Neutrophil (primary cell): Measurements from ENCODE around the gene NHERF1.

Experiments used
- H3K27ac ChIP-seq: fragments of 200-600 bp; sonication (generic); 2 replicates; pipeline ENCODE4 v1.5.1; 2016; ENCODE audit warnings: mild to moderate bottlenecking, moderate library complexity
- H3K27me3 ChIP-seq: fragments of 200-600 bp; sonication (generic); 2 replicates; pipeline ENCODE4 v1.6.0; 2016; ENCODE audit warnings: mild to moderate bottlenecking
- H3K36me3 ChIP-seq: fragments of 200-600 bp; sonication (generic); 2 replicates; pipeline ENCODE4 v1.5.1; 2017
- H3K4me1 ChIP-seq, 2 experiments: fragments of 200-600 bp in 1 of 2; sonication (generic) in 1 of 2; 1 replicate in 1 of 2; 2 replicates in 1 of 2; pipeline versions ENCODE4 v1.5.1 to v1.6.1; 2013 to 2016; ENCODE audit warnings: low read depth in 1 of 2, low read length in 1 of 2, mild to moderate bottlenecking in 1 of 2, moderate library complexity in 1 of 2; ENCODE audit not compliant: control insufficient read depth in 1 of 2, insufficient read depth in 1 of 2
- H3K4me3 ChIP-seq, 2 experiments: fragments of 200-600 bp in 1 of 2; sonication (generic) in 1 of 2; 1 replicate in 1 of 2; 2 replicates in 1 of 2; pipeline ENCODE4 v1.5.1; 2013 to 2016; ENCODE audit warnings: low read depth in 1 of 2, low read length in 1 of 2, mild to moderate bottlenecking in 1 of 2, moderate library complexity in 1 of 2
- H3K9me3 ChIP-seq: fragments of 200-600 bp; sonication (generic); 2 replicates; pipeline ENCODE4 v1.5.1; 2016
- TF ChIP-seq, protein P1 (sequence below): fragments of 200-600 bp; sonication (generic); IDR thresholded peaks from 2 replicates; pipeline ENCODE4 v1.5.1; 2016; ENCODE audit warnings: antibody characterized with exemption

The NHERF1 gene

GRCh38 chr17:74720506-74720905 is 27.9 kb upstream of the NHERF1 start:
- no peaks in the 10 kb centered on the region for H3K36me3 ChIP-seq
- TF ChIP-seq, protein P1, sequence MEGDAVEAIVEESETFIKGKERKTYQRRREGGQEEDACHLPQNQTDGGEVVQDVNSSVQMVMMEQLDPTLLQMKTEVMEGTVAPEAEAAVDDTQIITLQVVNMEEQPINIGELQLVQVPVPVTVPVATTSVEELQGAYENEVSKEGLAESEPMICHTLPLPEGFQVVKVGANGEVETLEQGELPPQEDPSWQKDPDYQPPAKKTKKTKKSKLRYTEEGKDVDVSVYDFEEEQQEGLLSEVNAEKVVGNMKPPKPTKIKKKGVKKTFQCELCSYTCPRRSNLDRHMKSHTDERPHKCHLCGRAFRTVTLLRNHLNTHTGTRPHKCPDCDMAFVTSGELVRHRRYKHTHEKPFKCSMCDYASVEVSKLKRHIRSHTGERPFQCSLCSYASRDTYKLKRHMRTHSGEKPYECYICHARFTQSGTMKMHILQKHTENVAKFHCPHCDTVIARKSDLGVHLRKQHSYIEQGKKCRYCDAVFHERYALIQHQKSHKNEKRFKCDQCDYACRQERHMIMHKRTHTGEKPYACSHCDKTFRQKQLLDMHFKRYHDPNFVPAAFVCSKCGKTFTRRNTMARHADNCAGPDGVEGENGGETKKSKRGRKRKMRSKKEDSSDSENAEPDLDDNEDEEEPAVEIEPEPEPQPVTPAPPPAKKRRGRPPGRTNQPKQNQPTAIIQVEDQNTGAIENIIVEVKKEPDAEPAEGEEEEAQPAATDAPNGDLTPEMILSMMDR, result no peak
- no peaks in the 10 kb centered on the region for H3K4me1 ChIP-seq
- H3K9me3 ChIP-seq, result no peaks in the 10 kb centered on the region
- H3K27ac ChIP-seq, result no peak overlapping the region
- H3K27me3 ChIP-seq, result peaks cover 3% of the 10 kb centered on the region
- H3K4me3 ChIP-seq, result no peak overlapping the region

DNA sequence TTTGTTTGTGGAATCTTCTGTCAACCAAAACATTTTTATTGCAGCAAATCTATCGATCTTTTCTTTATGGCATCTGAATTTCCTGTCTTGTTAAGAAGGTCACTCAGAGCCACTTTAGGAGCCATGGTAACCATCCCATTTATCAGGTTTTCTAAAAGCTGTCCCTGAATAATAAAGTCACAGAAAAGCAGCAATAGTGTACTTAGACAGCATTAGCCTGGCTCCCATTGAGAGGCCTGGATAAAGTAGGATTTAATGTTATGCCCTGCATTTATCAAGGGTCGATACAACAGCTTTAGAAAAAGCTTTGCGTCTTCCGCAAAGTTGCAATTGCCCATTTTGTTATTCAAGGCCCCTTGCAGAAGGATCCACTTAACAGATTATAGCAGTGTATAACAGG is 25.6 kb upstream of the NHERF1 start:
- Histone ChIP-seq H3K27me3 (peaks cover 3% of the 10 kb centered on the region), H3K36me3 (no peaks in the 10 kb centered on the region), H3K27ac (no peak overlapping the region), H3K4me1 (no peaks in the 10 kb centered on the region), H3K4me3 (no peak overlapping the region), H3K9me3 (no peaks in the 10 kb centered on the region)
- TF ChIP-seq, protein P1, result no peak

GRCh38 chr17:74723891-74724290 is 24.5 kb upstream of the NHERF1 start:
- Histone ChIP-seq H3K27ac (no peak overlapping the region), H3K4me1 (no peaks in the 10 kb centered on the region), H3K9me3 (no peaks in the 10 kb centered on the region), H3K27me3 (peaks cover 3% of the 10 kb centered on the region), H3K36me3 (no peaks in the 10 kb centered on the region), H3K4me3 (no peak overlapping the region)
- TF ChIP-seq, protein P1, result no peak

- Histone ChIP-seq H3K4me3 (no peak overlapping the region), H3K27me3 (peaks cover 3% of the 10 kb centered on the region), H3K27ac (no peak overlapping the region), H3K9me3 (no peaks in the 10 kb centered on the region), H3K4me1 (no peaks in the 10 kb centered on the region), H3K36me3 (no peaks in the 10 kb centered on the region)
- TF ChIP-seq, protein P1, result no peak
Observed at GRCh38 chr17:74725111-74725510, 23.3 kb upstream of the NHERF1 start.

GRCh38 chr17:74728033-74728701 is 20.3 kb upstream of the NHERF1 start:
- no peak overlapping the region for H3K4me3 ChIP-seq
- H3K27ac ChIP-seq, result no peak overlapping the region
- H3K27me3 ChIP-seq, result peaks cover 15% of the 10 kb centered on the region
- H3K9me3 ChIP-seq, result no peaks in the 10 kb centered on the region
- TF ChIP-seq, protein P1, result no peak
- H3K36me3 ChIP-seq, result no peaks in the 10 kb centered on the region
- H3K4me1 ChIP-seq, result peaks cover 0 to 8% of the 10 kb centered on the region in 2 experiments

DNA sequence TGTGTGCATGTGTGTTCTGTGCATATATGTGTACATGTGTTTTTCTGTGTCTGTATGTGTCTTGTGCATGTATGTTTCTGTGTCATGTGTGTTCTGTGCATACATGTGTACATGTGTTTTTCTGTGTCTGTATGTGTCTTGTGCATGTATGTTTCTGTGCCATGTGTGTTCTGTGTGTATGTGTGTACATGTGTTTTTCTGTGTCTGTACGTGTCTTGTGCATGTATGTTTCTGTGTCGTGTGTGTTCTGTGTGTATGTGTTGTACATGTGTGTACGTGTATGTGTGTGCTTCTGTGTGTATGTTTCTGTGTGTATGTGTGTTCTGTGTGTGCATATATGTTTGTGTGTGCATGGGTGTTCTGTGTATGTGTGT is 19.7 kb upstream of the NHERF1 start:
- Histone ChIP-seq H3K4me1 (peaks cover 0 to 8% of the 10 kb centered on the region in 2 experiments), H3K27ac (no peak overlapping the region), H3K4me3 (no peak overlapping the region), H3K27me3 (peaks cover 14% of the 10 kb centered on the region), H3K9me3 (no peaks in the 10 kb centered on the region), H3K36me3 (no peaks in the 10 kb centered on the region)
- TF ChIP-seq, protein P1, result no peak
